Type B pancreatic cell (in vitro differentiated cells): ENCODE results near the gene NUMA1. TPM values are rescaled to one million over a fixed set of nuclear protein-coding genes. Genes with fewer than 3 reads are reported as not detected.

ENCODE experiments used
- DNase-seq: peaks from one replicate; pipeline ENCODE4 v3.0.0; 2021; ENCODE audit warnings: mixed read lengths; ENCODE audit not compliant: unreplicated experiment; ENCODE audit errors: extremely low spot score
- H3K27ac Mint-ChIP-seq: 2 replicates; pipeline ENCODE4 v1.8.0; 2021; ENCODE audit warnings: mild to moderate bottlenecking, mixed read lengths
- H3K27me3 Mint-ChIP-seq: 2 replicates; pipeline ENCODE4 v1.8.0; 2021; ENCODE audit warnings: mixed read lengths
- H3K36me3 Mint-ChIP-seq: 2 replicates; pipeline ENCODE4 v1.8.0; 2021; ENCODE audit warnings: mixed read lengths
- H3K4me1 Mint-ChIP-seq: one replicate; pipeline ENCODE4 v1.8.0; 2021; ENCODE audit warnings: mixed read lengths; ENCODE audit not compliant: unreplicated experiment
- H3K4me3 Mint-ChIP-seq: 2 replicates; pipeline ENCODE4 v1.8.0; 2021; ENCODE audit warnings: mild to moderate bottlenecking, mixed read lengths
- H3K9me3 Mint-ChIP-seq: 2 replicates; pipeline ENCODE4 v1.8.0; 2021; ENCODE audit warnings: mixed read lengths
- CTCF ChIP-seq: fragments of 200-600 bp; sonication (generic); conservative IDR thresholded peaks from 2 replicates; pipeline ENCODE4 v1.5.0; 2021; ENCODE audit warnings: antibody characterized with exemption, mild to moderate bottlenecking
- total RNA-seq: library from RNA; stranded (reverse); gene quantifications from 2 replicates; pipeline ENCODE4 v1.2.1, GENCODE V29; 2021; ENCODE audit warnings: low replicate concordance

Gene NUMA1
- total RNA-seq, 1 donor from 2014 or later, result 225 TPM

- H3K4me3 Mint-ChIP-seq, result peak overlapping the region; percentile 93
- no peak for DNase-seq
- peak overlapping the region; percentile 92 for H3K27ac Mint-ChIP-seq
- peaks cover 36% of the 10 kb centered on the region for H3K4me1 Mint-ChIP-seq
- no peaks in the 10 kb centered on the region for H3K27me3 Mint-ChIP-seq
- peaks cover 14% of the 10 kb centered on the region for H3K36me3 Mint-ChIP-seq
- peaks cover 8% of the 10 kb centered on the region for H3K9me3 Mint-ChIP-seq
- TF ChIP-seq CTCF, result peak; percentile 53
These were observed 23.4 kb upstream of the NUMA1 start for GRCh38 chr11:72103754-72104167.

- Mint-ChIP-seq H3K9me3 (peaks cover 8% of the 10 kb centered on the region), H3K27ac (peak within 1 kb of the TSS; percentile 92), H3K36me3 (peaks cover 14% of the 10 kb centered on the region), H3K4me3 (peak within 1 kb of the TSS; percentile 93), H3K4me1 (peaks cover 36% of the 10 kb centered on the region), H3K27me3 (no peaks in the 10 kb centered on the region)
- peak; percentile 76 for TF ChIP-seq CTCF
- DNase-seq, result peak; percentile 98
These were observed 22.8 kb upstream of the NUMA1 start, which contains the start of gene LAMTOR1 for GRCh38 chr11:72102946-72103753. LAMTOR1 (minus strand) TSS chr11:72103297; CDS start chr11:72103224, 73 bp downstream.

GRCh38 chr11:72102631-72102945, 22.2 kb upstream of the NUMA1 start:
- peak overlapping the region; percentile 92 for H3K27ac Mint-ChIP-seq
- H3K4me1 Mint-ChIP-seq, result peaks cover 36% of the 10 kb centered on the region
- no peak for DNase-seq

GRCh38 chr11:72102162-72102561, 21.8 kb upstream of the NUMA1 start:
- Mint-ChIP-seq H3K36me3 (peaks cover 14% of the 10 kb centered on the region), H3K4me3 (peak overlapping the region; percentile 93), H3K27me3 (no peaks in the 10 kb centered on the region), H3K27ac (peak overlapping the region; percentile 92), H3K9me3 (peaks cover 8% of the 10 kb centered on the region), H3K4me1 (peaks cover 36% of the 10 kb centered on the region)
- TF ChIP-seq CTCF, result no peak
- no peak for DNase-seq

More at GRCh38 chr11:72102631-72102945, 22.2 kb upstream of the NUMA1 start:
- H3K9me3 Mint-ChIP-seq, result peaks cover 8% of the 10 kb centered on the region
- TF ChIP-seq CTCF, result no peak
- H3K27me3 Mint-ChIP-seq, result no peaks in the 10 kb centered on the region
- peaks cover 14% of the 10 kb centered on the region for H3K36me3 Mint-ChIP-seq
- H3K4me3 Mint-ChIP-seq, result peak overlapping the region; percentile 93

GRCh38 chr11:72100462-72100861, 20.1 kb upstream of the NUMA1 start:
- Mint-ChIP-seq H3K27ac (peak overlapping the region; percentile 49), H3K27me3 (no peaks in the 10 kb centered on the region), H3K36me3 (peaks cover 14% of the 10 kb centered on the region), H3K4me1 (peaks cover 36% of the 10 kb centered on the region), H3K9me3 (peaks cover 8% of the 10 kb centered on the region), H3K4me3 (peak overlapping the region; percentile 35)
- no peak for TF ChIP-seq CTCF
- DNase-seq, result no peak
